Natural killer cell (primary cell): ENCODE results near the gene ST8SIA1. TPM values are rescaled to one million over a fixed set of nuclear protein-coding genes. Genes with fewer than 3 reads are reported as not detected.

Source experiments
- ATAC-seq, 3 donors: fragments of 150-1000 bp in 2 of 3; fragments of 200-7000 bp in 1 of 3; cut with Tn5 transposase; 1 replicate in 1 of 3; 2 replicates in 2 of 3; pipeline ENCODE4 v1.10.0; 2021; ENCODE audit warnings: mild to moderate bottlenecking in 2 of 3, moderate library complexity in 2 of 3
- DNase-seq, 2 donors: peaks; one replicate each; pipeline versions ENCODE4 v3.0.0 to v3.0.0-alpha.2; 2013 to 2021; ENCODE audit warnings: mixed read lengths in 1 of 2
- H3K27ac ChIP-seq: one replicate; pipeline ENCODE4 v1.5.1; 2013; ENCODE audit warnings: mild to moderate bottlenecking, low read length
- H3K27me3 ChIP-seq: one replicate; pipeline ENCODE4 v1.6.1; 2013; ENCODE audit warnings: low read length; ENCODE audit not compliant: control insufficient read depth, insufficient read depth
- H3K36me3 ChIP-seq: one replicate; pipeline ENCODE4 v1.6.1; 2013; ENCODE audit warnings: low read length; ENCODE audit not compliant: control insufficient read depth, insufficient read depth
- H3K4me1 ChIP-seq: one replicate; pipeline ENCODE4 v1.6.1; 2013; ENCODE audit warnings: low read length; ENCODE audit not compliant: control insufficient read depth, insufficient read depth
- H3K4me3 ChIP-seq: one replicate; pipeline ENCODE4 v1.5.1; 2013; ENCODE audit warnings: low read length
- H3K9me3 ChIP-seq: one replicate; pipeline ENCODE4 v1.6.1; 2013; ENCODE audit warnings: low read length; ENCODE audit not compliant: control insufficient read depth, insufficient read depth
- H3K27ac Mint-ChIP-seq, 2 donors: one replicate each; pipeline ENCODE4 v1.8.0; 2022; ENCODE audit warnings: mild to moderate bottlenecking in 2 of 2, mixed read lengths in 2 of 2, moderate library complexity in 1 of 2
- H3K27me3 Mint-ChIP-seq, 2 donors: one replicate each; pipeline ENCODE4 v1.8.0; 2022; ENCODE audit warnings: low read depth in 2 of 2, mixed read lengths in 2 of 2
- H3K36me3 Mint-ChIP-seq: one replicate; pipeline ENCODE4 v1.8.0; 2022; ENCODE audit warnings: mixed read lengths
- H3K4me1 Mint-ChIP-seq, 2 donors: one replicate each; pipeline ENCODE4 v1.8.0; 2022; ENCODE audit warnings: mixed read lengths in 2 of 2
- H3K4me3 Mint-ChIP-seq: one replicate; pipeline ENCODE4 v1.8.0; 2022; ENCODE audit warnings: mild to moderate bottlenecking, moderate library complexity, mixed read lengths
- H3K9me3 Mint-ChIP-seq, 2 donors: one replicate each; pipeline ENCODE4 v1.8.0; 2022; ENCODE audit warnings: mixed read lengths in 2 of 2
- WGBS: methylation state at CpG from one replicate; pipeline ENCODE4 v1.1.7; 2013; ENCODE audit warnings: missing lambda C conversion rate; ENCODE audit not compliant: insufficient coverage; 5-methylcytosine and 5-hydroxymethylcytosine counted together
- intact Hi-C: fragments of 100-400 bp; cut with micrococcal nuclease; formaldehyde crosslinking; loops from one replicate; pipeline ENCODE4 v1.14.2; 2022
- total RNA-seq, 4 donors: library from RNA; stranded (reverse); fragments of 120-200 nt in 1 of 4; gene quantifications; one replicate each; pipeline versions ENCODE4 v1.2.3 to v1.2.4, GENCODE V29; 2013 to 2022
- TF ChIP-seq, protein P1 (sequence below): fragments of 200-600 bp; IDR thresholded peaks from one replicate; pipeline ENCODE4 v1.8.0; 2022; ENCODE audit warnings: antibody characterized with exemption

Gene ST8SIA1
- total RNA-seq, 3 donors from 2014 or later (not counting 1 experiment from before 2014, with no cell fraction given), result 0.60 to 0.79 TPM; not detected in 1

DNA sequence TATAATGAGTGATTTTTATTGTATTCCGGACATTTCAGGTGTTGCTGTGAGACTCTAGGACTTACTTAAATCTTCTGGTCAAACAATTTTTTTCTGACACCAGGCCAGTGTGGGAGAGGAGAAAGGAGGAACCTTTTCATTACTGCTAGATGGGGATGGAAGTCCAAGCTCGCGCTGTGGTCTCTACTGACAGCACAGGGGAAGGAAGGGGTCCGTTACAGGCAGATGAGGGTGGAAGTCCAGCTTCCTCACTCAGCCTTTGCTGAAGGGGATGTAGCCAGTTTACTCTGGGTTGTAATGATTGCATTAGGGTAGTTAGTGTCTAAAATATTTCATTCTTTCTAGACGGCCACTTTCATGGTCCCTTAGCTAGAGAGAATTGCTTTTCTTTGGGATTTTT, 26.3 kb upstream of the ST8SIA1 start:
- WGBS, result 37% methylated on average over 5 of the region's 5 CpGs
- H3K4me1 ChIP-seq, result no peaks in the 10 kb centered on the region
- Mint-ChIP-seq H3K9me3 (no peaks in the 10 kb centered on the region), H3K4me1 (no peaks in the 10 kb centered on the region), H3K36me3 (no peaks in the 10 kb centered on the region), H3K4me3 (no peak overlapping the region), H3K27me3 (peaks cover 10 to 16% of the 10 kb centered on the region in 2 donors), H3K27ac (no peak overlapping the region)
- H3K4me3 ChIP-seq, result no peak overlapping the region
- no peaks in the 10 kb centered on the region for H3K27me3 ChIP-seq
- TF ChIP-seq, protein P1, sequence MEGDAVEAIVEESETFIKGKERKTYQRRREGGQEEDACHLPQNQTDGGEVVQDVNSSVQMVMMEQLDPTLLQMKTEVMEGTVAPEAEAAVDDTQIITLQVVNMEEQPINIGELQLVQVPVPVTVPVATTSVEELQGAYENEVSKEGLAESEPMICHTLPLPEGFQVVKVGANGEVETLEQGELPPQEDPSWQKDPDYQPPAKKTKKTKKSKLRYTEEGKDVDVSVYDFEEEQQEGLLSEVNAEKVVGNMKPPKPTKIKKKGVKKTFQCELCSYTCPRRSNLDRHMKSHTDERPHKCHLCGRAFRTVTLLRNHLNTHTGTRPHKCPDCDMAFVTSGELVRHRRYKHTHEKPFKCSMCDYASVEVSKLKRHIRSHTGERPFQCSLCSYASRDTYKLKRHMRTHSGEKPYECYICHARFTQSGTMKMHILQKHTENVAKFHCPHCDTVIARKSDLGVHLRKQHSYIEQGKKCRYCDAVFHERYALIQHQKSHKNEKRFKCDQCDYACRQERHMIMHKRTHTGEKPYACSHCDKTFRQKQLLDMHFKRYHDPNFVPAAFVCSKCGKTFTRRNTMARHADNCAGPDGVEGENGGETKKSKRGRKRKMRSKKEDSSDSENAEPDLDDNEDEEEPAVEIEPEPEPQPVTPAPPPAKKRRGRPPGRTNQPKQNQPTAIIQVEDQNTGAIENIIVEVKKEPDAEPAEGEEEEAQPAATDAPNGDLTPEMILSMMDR, result no peak
- H3K27ac ChIP-seq, result no peak overlapping the region
- intact Hi-C loops, result no loop called here
- DNase-seq, result no peak
- H3K36me3 ChIP-seq, result no peaks in the 10 kb centered on the region
- no peaks in the 10 kb centered on the region for H3K9me3 ChIP-seq
- no peak for ATAC-seq

DNA sequence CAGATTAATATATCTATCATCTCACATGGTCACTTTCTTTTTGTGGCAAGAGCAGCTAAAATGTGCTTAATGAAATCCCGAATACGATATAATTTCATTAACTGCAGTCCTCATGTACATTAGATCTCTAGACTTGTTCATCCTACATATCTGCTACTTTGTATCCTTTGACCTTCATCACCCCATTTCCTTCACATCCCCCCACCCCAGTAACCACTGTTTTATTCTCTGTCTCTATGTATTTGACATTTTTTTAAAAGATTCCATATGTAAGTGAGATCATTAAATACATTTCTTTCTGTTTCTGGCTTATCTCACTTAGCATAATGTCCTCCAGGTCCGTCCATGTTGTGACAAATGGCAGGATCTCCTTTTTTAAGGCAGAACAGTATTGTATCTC, 23.0 kb upstream of the ST8SIA1 start:
- 93% methylated on average over 2 of the region's 3 CpGs for WGBS
- no peaks in the 10 kb centered on the region for H3K9me3 Mint-ChIP-seq
- intact Hi-C loops, result no loop called here
- DNase-seq, result no peak
- no peaks in the 10 kb centered on the region for H3K36me3 Mint-ChIP-seq
- H3K4me3 ChIP-seq, result no peak overlapping the region
- TF ChIP-seq, protein P1, result no peak
- no peaks in the 10 kb centered on the region for H3K36me3 ChIP-seq
- H3K9me3 ChIP-seq, result no peaks in the 10 kb centered on the region
- H3K27me3 Mint-ChIP-seq, result peaks cover 12 to 16% of the 10 kb centered on the region in 2 donors
- no peak for ATAC-seq
- H3K27me3 ChIP-seq, result no peaks in the 10 kb centered on the region
- no peaks in the 10 kb centered on the region for H3K4me1 Mint-ChIP-seq
- no peak overlapping the region for H3K27ac ChIP-seq
- H3K4me1 ChIP-seq, result no peaks in the 10 kb centered on the region
- no peak overlapping the region for H3K27ac Mint-ChIP-seq
- no peak overlapping the region for H3K4me3 Mint-ChIP-seq

DNA sequence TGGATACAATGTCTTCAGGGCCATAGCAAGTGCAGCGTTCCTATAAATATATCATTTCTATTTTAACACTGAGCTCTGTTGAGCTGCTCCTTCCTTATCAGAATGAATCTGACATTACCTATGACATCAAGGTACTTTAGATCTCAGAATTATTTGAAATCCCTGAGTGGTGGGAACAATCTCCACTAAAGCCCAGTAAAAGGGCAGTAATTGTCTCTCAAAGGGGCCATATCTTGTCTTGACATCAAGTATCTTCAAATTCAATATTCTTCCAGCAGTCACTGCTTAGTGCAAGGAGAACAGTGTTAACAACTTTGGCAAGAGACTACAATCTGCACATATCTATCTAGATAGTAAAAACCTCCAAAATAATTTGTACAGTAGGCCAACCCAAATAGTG, 21.7 kb upstream of the ST8SIA1 start:
- no peaks in the 10 kb centered on the region for H3K36me3 Mint-ChIP-seq
- intact Hi-C loops, result no loop called here

More for the DNA sequence above, 21.7 kb upstream of the ST8SIA1 start:
- H3K9me3 ChIP-seq, result no peaks in the 10 kb centered on the region
- no peak for DNase-seq
- no peaks in the 10 kb centered on the region for H3K27me3 ChIP-seq
- no peaks in the 10 kb centered on the region for H3K4me1 ChIP-seq
- Mint-ChIP-seq H3K9me3 (no peaks in the 10 kb centered on the region), H3K4me3 (no peak overlapping the region), H3K27me3 (peaks cover 12 to 20% of the 10 kb centered on the region in 2 donors), H3K27ac (no peak overlapping the region), H3K4me1 (no peaks in the 10 kb centered on the region)
- TF ChIP-seq, protein P1, result no peak
- no peaks in the 10 kb centered on the region for H3K36me3 ChIP-seq
- no peak overlapping the region for H3K4me3 ChIP-seq
- no peak overlapping the region for H3K27ac ChIP-seq
- WGBS, result 100% methylated on average over 1 of the region's 1 CpG
- no peak for ATAC-seq
